MM.1S (cell line): ENCODE data around the gene PPP6R2.
"Not testable (repeated sequence)": the region's sequence is repeated elsewhere in the genome, so short reads cannot be mapped to it uniquely, and the experiment has no call there.

Experiments used
- DNase-seq: peaks from one replicate; pipeline ENCODE4 v3.0.0-alpha.2; 2015
- H2AFZ ChIP-seq: fragments of 300-600 bp; sonication (generic); 2 replicates; pipeline ENCODE4 v1.6.0; 2016; ENCODE audit warnings: antibody characterized with exemption, low read length
- H3F3A ChIP-seq: fragments of 300-600 bp; sonication (generic); 2 replicates; pipeline ENCODE4 v1.6.1; 2016; ENCODE audit warnings: mild to moderate bottlenecking, antibody characterized with exemption, low read length, moderate library complexity, mixed read lengths; ENCODE audit not compliant: insufficient read depth
- H3K27ac ChIP-seq: fragments of 300-600 bp; sonication (generic); 2 replicates; pipeline ENCODE4 v1.5.1; 2016; ENCODE audit warnings: mild to moderate bottlenecking, low read length
- H3K27me3 ChIP-seq: fragments of 300-600 bp; sonication (generic); replicated peaks from 2 replicates; pipeline ENCODE4 v1.6.0; 2016; ENCODE audit warnings: low read length; ENCODE audit not compliant: insufficient read depth
- H3K36me3 ChIP-seq: fragments of 300-600 bp; sonication (generic); replicated peaks from 2 replicates; pipeline ENCODE4 v1.6.1; 2016; ENCODE audit warnings: mild to moderate bottlenecking, low read length, mixed read lengths; ENCODE audit not compliant: insufficient read depth
- H3K4me1 ChIP-seq: fragments of 300-600 bp; sonication (generic); 2 replicates; pipeline ENCODE4 v1.6.1; 2016; ENCODE audit warnings: low read length, mixed read lengths
- H3K4me2 ChIP-seq: fragments of 300-600 bp; sonication (generic); 2 replicates; pipeline ENCODE4 v1.6.0; 2016; ENCODE audit warnings: low read depth, low read length
- H3K4me3 ChIP-seq: fragments of 300-600 bp; sonication (generic); 2 replicates; pipeline ENCODE4 v1.5.1; 2016; ENCODE audit warnings: low read length, mixed read lengths
- H3K79me2 ChIP-seq: fragments of 300-600 bp; sonication (generic); 2 replicates; pipeline ENCODE4 v1.6.1; 2016; ENCODE audit warnings: mixed run types, low read length, mixed read lengths
- H3K9ac ChIP-seq: fragments of 300-600 bp; sonication (generic); 2 replicates; pipeline ENCODE4 v1.6.1; 2016; ENCODE audit warnings: low read length, mixed read lengths
- H3K9me2 ChIP-seq: fragments of 300-600 bp; sonication (generic); replicated peaks from 2 replicates; pipeline ENCODE4 v1.6.1; 2016; ENCODE audit warnings: mild to moderate bottlenecking, low read length, mixed read lengths; ENCODE audit not compliant: insufficient read depth
- H3K9me3 ChIP-seq: fragments of 300-600 bp; sonication (generic); replicated peaks from 2 replicates; pipeline ENCODE4 v1.6.1; 2016; ENCODE audit warnings: mild to moderate bottlenecking, low read length, mixed read lengths; ENCODE audit not compliant: insufficient read depth
- H4K20me1 ChIP-seq: fragments of 300-600 bp; sonication (generic); 2 replicates; pipeline ENCODE4 v1.6.1; 2016; ENCODE audit warnings: mild to moderate bottlenecking, low read length, moderate library complexity, mixed read lengths; ENCODE audit not compliant: insufficient read depth
- EZH2 ChIP-seq: fragments of 300-600 bp; sonication (generic); optimal IDR thresholded peaks from 2 replicates; pipeline ENCODE3; 2017; ENCODE audit warnings: low read depth, mild to moderate bottlenecking, antibody characterized with exemption, low read length, mixed read lengths
- EZH2phosphoT487 ChIP-seq: fragments of 300-600 bp; sonication (generic); IDR thresholded peaks from 2 replicates; pipeline ENCODE4 v1.6.1; 2018; ENCODE audit warnings: antibody characterized with exemption, low read length
- TF ChIP-seq, protein P1 (sequence below): fragments of 300-600 bp; sonication (generic); IDR thresholded peaks from 2 replicates; pipeline ENCODE4 v1.5.1; 2016; ENCODE audit warnings: antibody characterized with exemption, low read length, mixed read lengths

The PPP6R2 gene

GRCh38 chr22:50371101-50371648, 28.0 kb downstream of the PPP6R2 start:
- Histone ChIP-seq H4K20me1 (no peaks in the 10 kb centered on the region), H2AFZ (no peak overlapping the region), H3K4me2 (no peak overlapping the region), H3K36me3 (no peaks in the 10 kb centered on the region), H3K27ac (no peak overlapping the region), H3K27me3 (no peaks in the 10 kb centered on the region), H3K9ac (no peak overlapping the region), H3K4me1 (peaks cover 8% of the 10 kb centered on the region; the same call in 1 of the 2 replicates), H3K4me3 (no peak overlapping the region), H3K9me3 (no peaks in the 10 kb centered on the region), H3K79me2 (peaks cover 17% of the 10 kb centered on the region), H3F3A (0 out of 2 replicates have a peak, but pooled peaks cover 2% of the 10 kb centered on the region), H3K9me2 (no peaks in the 10 kb centered on the region)
- TF ChIP-seq EZH2phosphoT487 (no peak), EZH2 (no peak)
- TF ChIP-seq, protein P1, sequence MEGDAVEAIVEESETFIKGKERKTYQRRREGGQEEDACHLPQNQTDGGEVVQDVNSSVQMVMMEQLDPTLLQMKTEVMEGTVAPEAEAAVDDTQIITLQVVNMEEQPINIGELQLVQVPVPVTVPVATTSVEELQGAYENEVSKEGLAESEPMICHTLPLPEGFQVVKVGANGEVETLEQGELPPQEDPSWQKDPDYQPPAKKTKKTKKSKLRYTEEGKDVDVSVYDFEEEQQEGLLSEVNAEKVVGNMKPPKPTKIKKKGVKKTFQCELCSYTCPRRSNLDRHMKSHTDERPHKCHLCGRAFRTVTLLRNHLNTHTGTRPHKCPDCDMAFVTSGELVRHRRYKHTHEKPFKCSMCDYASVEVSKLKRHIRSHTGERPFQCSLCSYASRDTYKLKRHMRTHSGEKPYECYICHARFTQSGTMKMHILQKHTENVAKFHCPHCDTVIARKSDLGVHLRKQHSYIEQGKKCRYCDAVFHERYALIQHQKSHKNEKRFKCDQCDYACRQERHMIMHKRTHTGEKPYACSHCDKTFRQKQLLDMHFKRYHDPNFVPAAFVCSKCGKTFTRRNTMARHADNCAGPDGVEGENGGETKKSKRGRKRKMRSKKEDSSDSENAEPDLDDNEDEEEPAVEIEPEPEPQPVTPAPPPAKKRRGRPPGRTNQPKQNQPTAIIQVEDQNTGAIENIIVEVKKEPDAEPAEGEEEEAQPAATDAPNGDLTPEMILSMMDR: no peak
- no peak for DNase-seq

GRCh38 chr22:50376085-50376651, 33.0 kb downstream of the PPP6R2 start:
- no peaks in the 10 kb centered on the region for H3K36me3 ChIP-seq
- H3K9me2 ChIP-seq: no peaks in the 10 kb centered on the region
- no peaks in the 10 kb centered on the region for H3K9me3 ChIP-seq
- no peak overlapping the region; the same call in 1 of the 2 replicates for H3K27ac ChIP-seq
- H3K4me1 ChIP-seq: peaks cover 11% of the 10 kb centered on the region; the same call in 1 of the 2 replicates
- no peaks in the 10 kb centered on the region for H4K20me1 ChIP-seq
- no peak overlapping the region for H3K4me3 ChIP-seq
- no peaks in the 10 kb centered on the region for H3K27me3 ChIP-seq
- no peak overlapping the region for H3K9ac ChIP-seq
- peaks cover 8% of the 10 kb centered on the region for H3K79me2 ChIP-seq
- H3K4me2 ChIP-seq: no peak overlapping the region; the same call in 1 of the 2 replicates
- no peak for TF ChIP-seq EZH2phosphoT487
- TF ChIP-seq, protein P1: no peak
- no peak for TF ChIP-seq EZH2
- no peak overlapping the region for H2AFZ ChIP-seq
- peak; percentile 13 for DNase-seq
- H3F3A ChIP-seq: 0 out of 2 replicates have a peak, but pooled peaks cover 3% of the 10 kb centered on the region

GRCh38 chr22:50381021-50381555, 38.0 kb downstream of the PPP6R2 start:
- peaks cover 13% of the 10 kb centered on the region; the same call in 1 of the 2 replicates for H3K79me2 ChIP-seq
- H3K4me3 ChIP-seq, H3K4me2 ChIP-seq, H3F3A ChIP-seq, H3K27ac ChIP-seq, H4K20me1 ChIP-seq, H2AFZ ChIP-seq, H3K4me1 ChIP-seq, DNase-seq, H3K9me3 ChIP-seq, H3K27me3 ChIP-seq, H3K9me2 ChIP-seq, H3K36me3 ChIP-seq, H3K9ac ChIP-seq: not testable (repeated sequence)
